T-helper 22 cell (primary cell): ENCODE data around the gene GORASP2.
A peak's percentile ranks its signal among the peaks of the same experiment; 100 is the strongest.

Source experiments
- DNase-seq: peaks from one replicate; pipeline ENCODE4 v3.0.0-alpha.2; 2020; ENCODE audit warnings: low read depth

Gene GORASP2

GRCh38 chr2:170923799-170924198 is 5.3 kb upstream of the GORASP2 start:
- DNase-seq = no peak

- no peak for DNase-seq
These were observed 4.1 kb upstream of the GORASP2 start for GRCh38 chr2:170924969-170925368.

GRCh38 chr2:170925923-170926322 is 3.1 kb upstream of the GORASP2 start:
- no peak for DNase-seq

GRCh38 chr2:170926743-170927297 is 2.2 kb upstream of the GORASP2 start:
- DNase-seq = no peak

- DNase-seq = no peak
These were observed 823 bp upstream of the GORASP2 start for GRCh38 chr2:170928036-170928823.

- peak; percentile 10 for DNase-seq
These were observed 615 bp downstream of the GORASP2 start for GRCh38 chr2:170929686-170930050.

GRCh38 chr2:170930131-170930990 is 1.3 kb downstream of the GORASP2 start:
- peak; percentile 42 for DNase-seq

- no peak for DNase-seq
These were observed 1.9 kb downstream of the GORASP2 start for GRCh38 chr2:170930991-170931266.

GRCh38 chr2:170932166-170932565 is 3.1 kb downstream of the GORASP2 start:
- no peak for DNase-seq

- DNase-seq = no peak
These were observed 3.9 kb downstream of the GORASP2 start for GRCh38 chr2:170932948-170933347.

- DNase-seq = no peak
These were observed 8.8 kb downstream of the GORASP2 start for GRCh38 chr2:170937709-170938379.

GRCh38 chr2:170940066-170940465 is 11.0 kb downstream of the GORASP2 start:
- DNase-seq = no peak

- no peak for DNase-seq
These were observed 13.6 kb downstream of the GORASP2 start for GRCh38 chr2:170942615-170943014.

- DNase-seq = no peak
These were observed 14.0 kb downstream of the GORASP2 start for GRCh38 chr2:170943041-170943440.

- no peak for DNase-seq
These were observed 14.5 kb downstream of the GORASP2 start for GRCh38 chr2:170943596-170943995.

- no peak for DNase-seq
These were observed 15.5 kb downstream of the GORASP2 start for GRCh38 chr2:170944545-170944944.

GRCh38 chr2:170949415-170949814 is 20.4 kb downstream of the GORASP2 start:
- no peak for DNase-seq

- no peak for DNase-seq
These were observed 21.2 kb downstream of the GORASP2 start for GRCh38 chr2:170950221-170950761.

- DNase-seq = no peak
These were observed 24.9 kb downstream of the GORASP2 start for GRCh38 chr2:170953941-170954340.

GRCh38 chr2:170963386-170963785 is 34.3 kb downstream of the GORASP2 start:
- no peak for DNase-seq

- no peak for DNase-seq
These were observed 36.6 kb downstream of the GORASP2 start for GRCh38 chr2:170965446-170966225.
